ENCODE results near the gene TRAF2.
A peak's percentile ranks its signal among the peaks of the same experiment; 100 is the strongest.

TRAF2 gene

DNA sequence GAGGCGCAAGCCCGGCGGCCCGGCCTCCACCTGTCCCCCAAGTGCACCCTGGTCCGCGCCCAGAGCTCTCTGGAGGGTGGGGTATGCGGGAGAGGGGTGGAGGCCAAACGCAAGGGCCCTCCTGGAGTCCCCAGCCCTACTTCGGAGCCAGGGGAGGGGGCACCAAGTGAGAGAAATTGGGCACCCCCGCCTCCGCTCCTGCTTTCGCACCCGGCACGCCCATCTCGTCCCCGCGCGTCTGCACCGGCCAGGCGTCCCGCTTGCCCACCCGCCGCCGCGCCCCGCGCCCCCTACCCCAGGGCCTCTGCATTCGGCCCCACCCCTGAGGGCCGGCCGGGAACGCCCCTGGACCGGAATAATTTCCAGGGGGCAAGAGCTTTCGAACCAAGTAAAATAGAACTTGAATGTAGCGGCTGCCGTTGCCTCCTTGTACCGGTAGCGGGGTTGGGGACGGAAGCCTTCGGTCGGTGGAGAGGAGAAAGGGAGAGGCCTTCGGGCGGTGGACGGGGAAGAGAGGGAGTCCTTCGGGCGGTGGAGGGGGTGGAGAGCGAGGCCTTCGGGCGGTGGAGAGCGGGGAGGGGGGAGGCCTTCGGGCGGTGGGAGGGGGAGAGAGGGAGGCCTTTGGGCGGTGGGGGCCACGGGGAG lies 37.8 kb upstream of the TRAF2 start:
- DNase-seq (ENCODE audit: low spot score) (no peak), ATAC-seq (ENCODE audit: low read depth) (0 out of 3 replicates have a peak, but pooled peaks have one; percentile 2)

DNA sequence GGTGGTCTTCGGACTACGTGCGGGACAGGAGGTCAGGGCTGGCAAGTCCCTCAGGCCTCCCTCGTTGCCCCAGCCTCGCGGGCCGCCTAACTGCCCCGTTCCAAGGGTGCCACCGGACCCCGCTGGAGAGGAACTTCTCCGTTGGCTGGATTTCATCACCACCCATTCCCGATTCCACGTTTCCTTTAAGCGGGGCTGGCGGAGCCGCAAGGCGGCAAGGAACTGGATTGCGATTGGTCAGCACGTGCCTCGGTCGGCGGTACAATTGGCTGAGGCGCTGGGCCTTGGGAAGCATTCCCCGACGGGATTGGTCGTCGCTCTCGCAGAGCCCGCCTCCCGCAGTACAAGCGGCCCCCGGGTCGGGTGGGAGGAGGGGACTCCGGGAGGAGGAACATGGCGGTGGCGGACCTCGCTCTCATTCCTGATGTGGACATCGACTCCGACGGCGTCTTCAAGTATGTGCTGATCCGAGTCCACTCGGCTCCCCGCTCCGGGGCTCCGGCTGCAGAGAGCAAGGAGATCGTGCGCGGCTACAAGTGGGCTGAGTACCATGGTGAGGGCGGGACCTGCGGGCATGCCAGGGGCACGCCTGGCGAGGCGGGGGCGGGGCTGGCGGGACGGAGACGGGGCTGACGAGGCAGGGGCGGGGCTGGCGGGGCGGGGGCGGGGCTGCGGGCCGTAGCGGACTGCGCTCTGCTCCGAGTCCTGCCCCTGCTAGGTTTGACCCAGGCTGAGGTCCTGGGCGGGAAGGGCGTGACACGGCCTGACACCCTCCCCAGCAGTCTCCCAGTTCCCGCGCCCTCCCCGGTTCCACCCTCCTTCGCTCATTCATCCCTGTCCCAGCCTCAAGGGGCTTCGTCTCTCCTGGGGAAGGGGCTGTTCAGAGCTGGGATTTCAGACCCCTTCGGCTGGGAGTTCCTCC lies 37.0 kb upstream of the TRAF2 start, which contains the start of gene PHPT1:
PHPT1 (plus strand) TSS at position 372 of the 922 bp plus-strand sequence; CDS start at position 394, 22 bp downstream.
- peak within 1 kb of the TSS; percentile 78 for H3K27ac ChIP-seq (ENCODE audit: poor library complexity, severe bottlenecking)
- ATAC-seq (ENCODE audit: low read depth): peak; percentile 62
- TF ChIP-seq, protein P1, sequence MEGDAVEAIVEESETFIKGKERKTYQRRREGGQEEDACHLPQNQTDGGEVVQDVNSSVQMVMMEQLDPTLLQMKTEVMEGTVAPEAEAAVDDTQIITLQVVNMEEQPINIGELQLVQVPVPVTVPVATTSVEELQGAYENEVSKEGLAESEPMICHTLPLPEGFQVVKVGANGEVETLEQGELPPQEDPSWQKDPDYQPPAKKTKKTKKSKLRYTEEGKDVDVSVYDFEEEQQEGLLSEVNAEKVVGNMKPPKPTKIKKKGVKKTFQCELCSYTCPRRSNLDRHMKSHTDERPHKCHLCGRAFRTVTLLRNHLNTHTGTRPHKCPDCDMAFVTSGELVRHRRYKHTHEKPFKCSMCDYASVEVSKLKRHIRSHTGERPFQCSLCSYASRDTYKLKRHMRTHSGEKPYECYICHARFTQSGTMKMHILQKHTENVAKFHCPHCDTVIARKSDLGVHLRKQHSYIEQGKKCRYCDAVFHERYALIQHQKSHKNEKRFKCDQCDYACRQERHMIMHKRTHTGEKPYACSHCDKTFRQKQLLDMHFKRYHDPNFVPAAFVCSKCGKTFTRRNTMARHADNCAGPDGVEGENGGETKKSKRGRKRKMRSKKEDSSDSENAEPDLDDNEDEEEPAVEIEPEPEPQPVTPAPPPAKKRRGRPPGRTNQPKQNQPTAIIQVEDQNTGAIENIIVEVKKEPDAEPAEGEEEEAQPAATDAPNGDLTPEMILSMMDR (IDR thresholded peaks at IDR 0.05; ENCODE audit: poor library complexity, severe bottlenecking): no peak
- DNase-seq (ENCODE audit: low spot score): peak; percentile 98
- H3K9me3 ChIP-seq (ENCODE audit: severe bottlenecking): no peaks in the 10 kb centered on the region
- no peaks in the 10 kb centered on the region for H3K4me1 ChIP-seq (ENCODE audit: insufficient read depth, poor library complexity, severe bottlenecking)
- H3K27me3 ChIP-seq (ENCODE audit: insufficient read depth, poor library complexity, severe bottlenecking): peaks cover 13% of the 10 kb centered on the region
- peak within 1 kb of the TSS; percentile 58 for H3K4me3 ChIP-seq (ENCODE audit: severe bottlenecking)
- H3K36me3 ChIP-seq (ENCODE audit: low read depth): peaks cover 16% of the 10 kb centered on the region

More for the DNA sequence above, 37.8 kb upstream of the TRAF2 start:
- peaks cover 16% of the 10 kb centered on the region for H3K36me3 ChIP-seq (ENCODE audit: low read depth)
- H3K9me3 ChIP-seq (ENCODE audit: severe bottlenecking): no peaks in the 10 kb centered on the region
- H3K4me3 ChIP-seq (ENCODE audit: severe bottlenecking): peak overlapping the region; percentile 58
- no peaks in the 10 kb centered on the region for H3K4me1 ChIP-seq (ENCODE audit: insufficient read depth, poor library complexity, severe bottlenecking)
- TF ChIP-seq, protein P1 (IDR thresholded peaks at IDR 0.05; ENCODE audit: poor library complexity, severe bottlenecking): no peak
- H3K27me3 ChIP-seq (ENCODE audit: insufficient read depth, poor library complexity, severe bottlenecking): peaks cover 21% of the 10 kb centered on the region
- H3K27ac ChIP-seq (ENCODE audit: poor library complexity, severe bottlenecking): peak overlapping the region; percentile 78

DNA sequence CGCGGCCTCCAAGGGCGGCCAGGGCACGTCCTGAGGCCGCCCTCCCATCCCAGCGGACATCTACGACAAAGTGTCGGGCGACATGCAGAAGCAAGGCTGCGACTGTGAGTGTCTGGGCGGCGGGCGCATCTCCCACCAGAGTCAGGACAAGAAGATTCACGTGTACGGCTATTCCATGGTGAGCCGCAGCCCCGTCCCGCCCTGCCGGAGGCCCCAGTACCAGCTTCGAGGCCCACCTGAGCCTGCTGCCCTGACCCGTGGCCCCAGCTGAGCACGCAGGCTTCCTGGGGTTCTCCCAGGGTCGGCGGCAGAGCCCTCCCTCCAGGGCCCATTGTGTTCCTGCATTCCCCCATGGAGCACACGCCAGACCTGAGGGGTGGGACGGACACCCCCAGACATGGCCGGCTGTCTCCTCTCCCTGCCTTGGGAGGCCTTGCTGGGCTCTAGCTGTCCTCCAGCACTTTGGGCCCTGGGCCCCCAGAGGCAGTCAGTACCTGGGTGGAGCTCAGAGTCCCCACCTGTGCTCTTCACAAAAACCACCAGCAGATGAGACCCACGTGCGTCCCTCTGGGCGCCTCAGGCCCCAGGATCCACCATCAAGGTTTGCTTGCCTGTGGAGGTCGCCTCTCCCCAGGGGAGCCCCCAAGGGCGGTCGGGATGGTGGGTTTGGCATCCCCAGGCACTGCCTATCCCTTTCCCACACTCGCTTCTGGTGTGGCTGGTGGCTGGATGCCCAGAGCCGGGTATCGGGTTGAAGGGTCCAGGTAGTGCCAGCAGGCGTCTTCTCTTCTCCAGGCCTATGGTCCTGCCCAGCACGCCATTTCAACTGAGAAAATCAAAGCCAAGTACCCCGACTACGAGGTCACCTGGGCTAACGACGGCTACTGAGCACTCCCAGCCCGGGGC lies 36.1 kb upstream of the TRAF2 start:
- Histone ChIP-seq H3K27me3 (ENCODE audit: insufficient read depth, poor library complexity, severe bottlenecking) (peaks cover 11% of the 10 kb centered on the region), H3K4me1 (ENCODE audit: insufficient read depth, poor library complexity, severe bottlenecking) (no peaks in the 10 kb centered on the region), H3K4me3 (ENCODE audit: severe bottlenecking) (peak overlapping the region; percentile 58), H3K9me3 (ENCODE audit: severe bottlenecking) (no peaks in the 10 kb centered on the region), H3K27ac (ENCODE audit: poor library complexity, severe bottlenecking) (peak overlapping the region; percentile 78), H3K36me3 (ENCODE audit: low read depth) (peaks cover 16% of the 10 kb centered on the region)
- no peak for DNase-seq (ENCODE audit: low spot score)
- TF ChIP-seq, protein P1 (IDR thresholded peaks at IDR 0.05; ENCODE audit: poor library complexity, severe bottlenecking): no peak
- ATAC-seq (ENCODE audit: low read depth): no peak

DNA sequence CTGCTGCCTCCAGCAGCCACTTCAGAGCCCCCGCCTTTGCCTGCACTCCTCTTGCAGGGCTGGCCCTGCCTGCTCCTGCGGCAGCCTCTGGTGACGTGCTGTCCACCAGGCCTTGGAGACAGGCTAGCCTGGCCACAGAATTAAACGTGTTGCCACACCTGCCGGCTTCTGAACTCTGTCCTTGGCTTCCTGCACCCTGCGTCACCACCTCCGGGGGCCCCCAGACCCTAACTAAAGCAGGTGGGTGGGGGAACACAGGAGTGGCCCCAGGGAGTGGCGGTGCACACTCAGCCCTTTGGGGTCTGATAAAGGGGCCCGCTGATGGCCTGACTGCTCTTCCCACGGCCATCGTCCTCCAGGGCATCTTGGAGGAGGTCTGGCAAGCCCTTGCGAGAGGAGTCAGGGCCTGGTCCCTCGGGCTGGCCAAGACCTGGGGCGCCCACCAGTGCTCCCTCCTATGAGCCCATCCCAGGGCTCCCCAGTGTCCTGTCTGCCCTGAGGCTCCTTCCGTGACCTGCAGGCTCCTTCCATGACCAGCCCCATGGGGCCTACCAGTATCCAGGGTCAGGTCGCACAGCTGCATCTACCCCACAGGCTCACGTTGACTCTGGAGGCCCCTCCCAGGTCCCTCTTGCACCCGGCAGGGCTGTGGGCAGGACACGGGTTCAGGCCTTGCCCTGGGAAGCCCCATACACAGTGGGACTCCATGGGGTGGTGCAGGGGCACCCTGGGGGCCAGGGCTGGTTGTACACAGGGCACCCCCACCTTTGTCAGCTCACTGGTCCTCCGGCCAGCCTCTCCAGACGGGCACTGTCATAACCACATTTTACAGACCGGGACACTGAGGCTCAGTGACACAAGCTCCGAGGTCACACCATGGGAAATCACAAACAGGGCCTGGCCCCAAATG lies 35.2 kb upstream of the TRAF2 start:
- no peaks in the 10 kb centered on the region for H3K4me1 ChIP-seq (ENCODE audit: insufficient read depth, poor library complexity, severe bottlenecking)
- H3K9me3 ChIP-seq (ENCODE audit: severe bottlenecking): no peaks in the 10 kb centered on the region
- peaks cover 4% of the 10 kb centered on the region for H3K27me3 ChIP-seq (ENCODE audit: insufficient read depth, poor library complexity, severe bottlenecking)
- TF ChIP-seq, protein P1 (IDR thresholded peaks at IDR 0.05; ENCODE audit: poor library complexity, severe bottlenecking): no peak
- peaks cover 16% of the 10 kb centered on the region for H3K36me3 ChIP-seq (ENCODE audit: low read depth)
- H3K4me3 ChIP-seq (ENCODE audit: severe bottlenecking): no peak overlapping the region
- no peak for ATAC-seq (ENCODE audit: low read depth)
- no peak for DNase-seq (ENCODE audit: low spot score)
- no peak overlapping the region for H3K27ac ChIP-seq (ENCODE audit: poor library complexity, severe bottlenecking)

Measured in RWPE2 (cell line).